HepG2 (cell line): ENCODE results near the gene PRKCE. TPM values are rescaled to one million over a fixed set of nuclear protein-coding genes. Genes with fewer than 3 reads are reported as not detected.

Experiments
- ATAC-seq: fragments of 200-7000 bp; cut with Tn5 transposase; 3 replicates; pipeline ENCODE4 v1.9.1; 2020; ENCODE audit warnings: mild to moderate bottlenecking, moderate library complexity
- BruUV-seq: library from RNA; stranded (reverse); fragments of 400-500 nt; replicated peaks from 2 replicates; lab custom pipeline; 2021; lab: Mats Ljungman, UMichigan
- CTCF ChIA-PET: fragments of 300-600 bp; formaldehyde crosslinking; extraction: SDS; loops from one replicate; lab custom pipeline; 2021; ENCODE audit warnings: low total read pairs, inconsistent platforms, low intra/inter-chr PET ratio; lab: Yijun Ruan, JAX
- POLR2A ChIA-PET: fragments of 350-600 bp; sonication (Branson Sonifier 250); formaldehyde crosslinking; loops from one replicate; lab custom pipeline; 2020; ENCODE audit warnings: antibody characterized with exemption, inconsistent platforms; lab: Yijun Ruan, JAX
- DNase-seq: peaks from one replicate; pipeline ENCODE4 v3.0.0-alpha.2; 2015; ENCODE audit warnings: low spot score
- FAIRE-seq: peaks from 3 replicates; lab custom pipeline; 2011; peaks lifted over from hg19 to GRCh38; lab: Jason Lieb, UNC
- H2AFZ ChIP-seq: one replicate; pipeline ENCODE4 v1.6.1; 2011; ENCODE audit warnings: low read length, inconsistent platforms
- H3K27ac ChIP-seq: fragments of 300-600 bp; 3 replicates; pipeline ENCODE4 v1.8.0; 2011; ENCODE audit warnings: mixed run types, mild to moderate bottlenecking, mixed read lengths, low read length, inconsistent platforms; ENCODE audit not compliant: insufficient read depth; ENCODE audit errors: extremely low read length
- H3K27me3 ChIP-seq, 2 experiments: fragments of 200-600 bp in 1 of 2; 2 replicates in 1 of 2; 3 replicates in 1 of 2; pipeline versions ENCODE4 v1.6.0 to v1.8.0; 2011; ENCODE audit warnings: low read length in 2 of 2, mild to moderate bottlenecking in 2 of 2, moderate library complexity in 2 of 2, inconsistent platforms in 1 of 2; ENCODE audit not compliant: insufficient read depth in 2 of 2, control insufficient read depth in 1 of 2
- H3K36me3 ChIP-seq, 2 experiments: fragments of 200-600 bp in 1 of 2; replicated peaks in 1 of 2; 2 replicates in 1 of 2; 3 replicates in 1 of 2; pipeline versions ENCODE4 v1.5.1 to v1.8.0; 2011; ENCODE audit warnings: low read length in 2 of 2, inconsistent platforms in 1 of 2; ENCODE audit not compliant: insufficient read depth in 2 of 2, control insufficient read depth in 1 of 2
- H3K4me1 ChIP-seq: 2 replicates; pipeline ENCODE4 v1.5.1; 2012; ENCODE audit warnings: low read length, inconsistent platforms; ENCODE audit not compliant: insufficient read depth
- H3K4me2 ChIP-seq: 2 replicates; pipeline ENCODE4 v1.6.0; 2011; ENCODE audit warnings: low read depth, low read length, inconsistent platforms
- H3K4me3 ChIP-seq, 3 experiments: fragments of 200-600 bp in 1 of 3; sonication (generic), shearing (Covaris generic) in 1 of 3; replicated peaks in 1 of 3; 2 replicates each; pipeline ENCODE4 v1.5.1; 2011 to 2016; ENCODE audit warnings: low read length in 3 of 3, inconsistent platforms in 2 of 3, low read depth in 2 of 3, mild to moderate bottlenecking in 2 of 3, control low read depth in 1 of 3, mixed read lengths in 1 of 3; ENCODE audit not compliant: insufficient read depth in 1 of 3
- H3K79me2 ChIP-seq: one replicate; pipeline ENCODE4 v1.6.1; 2011; ENCODE audit warnings: low read length, inconsistent platforms; ENCODE audit not compliant: insufficient read depth
- H3K9ac ChIP-seq: 2 replicates; pipeline ENCODE4 v1.6.0; 2011; ENCODE audit warnings: mild to moderate bottlenecking, low read depth, low read length, inconsistent platforms; ENCODE audit not compliant: insufficient read depth
- H3K9me3 ChIP-seq: 2 replicates; pipeline ENCODE4 v1.5.1; 2012; ENCODE audit warnings: mild to moderate bottlenecking, low read length
- H4K20me1 ChIP-seq: 2 replicates; pipeline ENCODE4 v1.6.0; 2011; ENCODE audit warnings: inconsistent platforms, mild to moderate bottlenecking, low read length, moderate library complexity; ENCODE audit not compliant: insufficient read depth
- ELF4 ChIP-seq: sonication (generic); formaldehyde crosslinking; IDR thresholded peaks from 2 replicates; pipeline ENCODE4 v1.5.0; 2020; ENCODE audit warnings: missing genetic modification reagents, mild to moderate bottlenecking, moderate library complexity, borderline replicate concordance
- ELK4 ChIP-seq: sonication (generic); formaldehyde crosslinking; IDR thresholded peaks from 2 replicates; pipeline ENCODE4 v1.9.0; 2021; ENCODE audit warnings: missing genetic modification reagents, borderline replicate concordance
- FOXJ3 ChIP-seq: sonication (generic); formaldehyde crosslinking; IDR thresholded peaks from 2 replicates; pipeline ENCODE4 v1.4.0; 2020; ENCODE audit warnings: missing genetic modification reagents, mild to moderate bottlenecking, borderline replicate concordance
- GPBP1L1 ChIP-seq: sonication (generic); formaldehyde crosslinking; IDR thresholded peaks from 2 replicates; pipeline ENCODE4 v1.5.0; 2020; ENCODE audit warnings: mild to moderate bottlenecking, missing genetic modification reagents
- MYPOP ChIP-seq: sonication (generic); formaldehyde crosslinking; IDR thresholded peaks from 2 replicates; pipeline ENCODE4 v1.8.1; 2023; ENCODE audit warnings: mild to moderate bottlenecking, moderate library complexity, missing genetic modification reagents
- SP5 ChIP-seq: IDR thresholded peaks from 2 replicates; pipeline ENCODE4 v1.6.1; 2016; ENCODE audit warnings: low read depth, borderline replicate concordance
- STAT6 ChIP-seq: sonication (generic); formaldehyde crosslinking; IDR thresholded peaks from 2 replicates; pipeline ENCODE4 v1.4.0; 2020; ENCODE audit warnings: missing genetic modification reagents, mild to moderate bottlenecking, borderline replicate concordance
- TCF12 ChIP-seq, 2 experiments: fragments of 450-650 bp in 1 of 2; sonication (generic) in 1 of 2; formaldehyde crosslinking in 1 of 2; IDR thresholded peaks; 2 replicates each; pipeline versions ENCODE4 v1.6.1 to v1.8.0; 2017 to 2022; ENCODE audit warnings: antibody characterized with exemption in 1 of 2, mild to moderate bottlenecking in 1 of 2, missing genetic modification reagents in 1 of 2, moderate library complexity in 1 of 2
- TFE3 ChIP-seq: IDR thresholded peaks from 2 replicates; pipeline ENCODE4 v1.6.1; 2016
- ZBTB44 ChIP-seq: sonication (generic); formaldehyde crosslinking; IDR thresholded peaks from 2 replicates; pipeline ENCODE4 v1.4.0; 2020; ENCODE audit warnings: missing genetic modification reagents
- ZFP62 ChIP-seq: sonication (generic); formaldehyde crosslinking; IDR thresholded peaks from 2 replicates; pipeline ENCODE4 v1.4.0; 2020; ENCODE audit warnings: missing genetic modification reagents
- ZNF569 ChIP-seq: sonication (generic); formaldehyde crosslinking; IDR thresholded peaks from 2 replicates; pipeline ENCODE4 v1.5.0; 2020; ENCODE audit warnings: mild to moderate bottlenecking, missing genetic modification reagents, moderate library complexity, borderline replicate concordance
- ZNF607 ChIP-seq: sonication (generic); formaldehyde crosslinking; IDR thresholded peaks from 2 replicates; pipeline ENCODE4 v1.5.1; 2020; ENCODE audit warnings: missing genetic modification reagents, mild to moderate bottlenecking, borderline replicate concordance
- ZNF878 ChIP-seq: sonication (generic); formaldehyde crosslinking; IDR thresholded peaks from 2 replicates; pipeline ENCODE4 v1.8.1; 2023; ENCODE audit warnings: mild to moderate bottlenecking, missing genetic modification reagents, moderate library complexity
- ZSCAN29 ChIP-seq: sonication (generic); formaldehyde crosslinking; conservative IDR thresholded peaks from 2 replicates; pipeline ENCODE4 v1.4.0; 2020; ENCODE audit warnings: mild to moderate bottlenecking, missing genetic modification reagents
- WGBS: methylation state at CpG from one replicate; pipeline ENCODE4 v1.1.6; 2017; ENCODE audit warnings: low lambda C conversion rate; 5-methylcytosine and 5-hydroxymethylcytosine counted together
- in situ Hi-C: cut with HindIII; loops from 2 replicates; pipeline ENCODE4 v1.10.0; 2017; ENCODE audit warnings: low pct_unique_long_range_greater_than_20kb; ENCODE audit not compliant: extremely low pct_ligation_motif_present
- intact Hi-C: fragments of 100-400 bp; cut with micrococcal nuclease; formaldehyde crosslinking; loops from one replicate; pipeline ENCODE4 v1.10.0; 2022; ENCODE audit not compliant: unreplicated experiment
- polyA plus RNA-seq, 8 experiments: library from polyadenylated mRNA; depleted of rRNA in 3 of 8; stranded (reverse) in 7 of 8; unstranded in 1 of 8; fragments of >200 nt; fragmentation: Illumina TruSeq in 4 of 8; extraction: Trizol in 4 of 8; gene quantifications; 2 replicates each; pipeline versions ENCODE4 v1.2.1 to v1.2.3, GENCODE V29; 2011 to 2016; ENCODE audit warnings: low read depth in 4 of 8, missing spikeins in 1 of 8, mixed read lengths in 1 of 8; ENCODE audit not compliant: insufficient read depth in 1 of 8
- total RNA-seq, 5 experiments: library from RNA; depleted of rRNA; stranded (reverse); fragments of >200 nt; fragmentation: Illumina TruSeq; extraction: Trizol; gene quantifications; 2 replicates each; pipeline ENCODE4 v1.2.3, GENCODE V29; 2016; ENCODE audit warnings: low read depth in 1 of 5

PRKCE gene
- total and polyA plus RNA-seq, 2 of the 13 experiments (the other 11 are each of a cell fraction or from before 2014, with no cell fraction given), result 1.0 to 3.9 TPM

- 60% methylated on average over 4 of the region's 4 CpGs for WGBS
- FAIRE-seq (no peak), DNase-seq (no peak), ATAC-seq (no peak)
- no peak overlapping the region for H3K9ac ChIP-seq
- no peak overlapping the region for H2AFZ ChIP-seq
- H3K4me2 ChIP-seq, result no peak overlapping the region
- H3K4me3 ChIP-seq, result no peak overlapping the region
- in situ Hi-C loops, result no loop called here
- H4K20me1 ChIP-seq, result no peaks in the 10 kb centered on the region
- POLR2A ChIA-PET, result no interaction called here
- no TSS peak for BruUV-seq
- no peaks in the 10 kb centered on the region for H3K9me3 ChIP-seq
- no peak overlapping the region for H3K27ac ChIP-seq
- no peaks in the 10 kb centered on the region for H3K79me2 ChIP-seq
- no peaks in the 10 kb centered on the region for H3K4me1 ChIP-seq
- no peaks in the 10 kb centered on the region for H3K27me3 ChIP-seq
- intact Hi-C loops, result no loop called here
- no peaks in the 10 kb centered on the region for H3K36me3 ChIP-seq
- CTCF ChIA-PET, result no interaction called here
- no peak for TF ChIP-seq TFE3 (CRISPR knock-in tag)
- TF ChIP-seq ZSCAN29 (CRISPR knock-in tag), result no peak
- TF ChIP-seq FOXJ3 (CRISPR knock-in tag), result no peak
- no peak for TF ChIP-seq SP5 (CRISPR knock-in tag)
- TF ChIP-seq MYPOP, result no peak
- TF ChIP-seq GPBP1L1 (CRISPR knock-in tag), result no peak
- no peak for TF ChIP-seq ZBTB44 (CRISPR knock-in tag)
- TF ChIP-seq STAT6, result no peak
- no peak for TF ChIP-seq ZNF878 (CRISPR knock-in tag)
- no peak for TF ChIP-seq ELK4
- TF ChIP-seq ZFP62, result no peak
- no peak for TF ChIP-seq ELF4
- no peak for TF ChIP-seq TCF12 (IDR thresholded peaks at IDR 0.05)
- TF ChIP-seq TCF12 (CRISPR knock-in tag; IDR thresholded peaks at IDR 0.05), result no peak
- no peak for TF ChIP-seq ZNF607 (CRISPR knock-in tag)
- TF ChIP-seq ZNF569 (CRISPR knock-in tag), result no peak
Measured at GRCh38 chr2:45952591-45952990, 301.1 kb downstream of the PRKCE start.
